MV-4-11 (cell line): ENCODE data around the gene ADISSP.

Source experiments
- DNase-seq: peaks from one replicate; lab custom pipeline; 2025; lab: John Stamatoyannopoulos, UW

Gene ADISSP

GRCh38 chr20:3738111-3739053, 29.2 kb downstream of the ADISSP start:
- DNase-seq, result no peak

GRCh38 chr20:3735768-3736167, 31.8 kb downstream of the ADISSP start:
- no peak for DNase-seq

GRCh38 chr20:3734111-3734843, 33.3 kb downstream of the ADISSP start:
- DNase-seq, result no peak

- no peak for DNase-seq
Observed at GRCh38 chr20:3733119-3733995, 34.2 kb downstream of the ADISSP start.

DNA sequence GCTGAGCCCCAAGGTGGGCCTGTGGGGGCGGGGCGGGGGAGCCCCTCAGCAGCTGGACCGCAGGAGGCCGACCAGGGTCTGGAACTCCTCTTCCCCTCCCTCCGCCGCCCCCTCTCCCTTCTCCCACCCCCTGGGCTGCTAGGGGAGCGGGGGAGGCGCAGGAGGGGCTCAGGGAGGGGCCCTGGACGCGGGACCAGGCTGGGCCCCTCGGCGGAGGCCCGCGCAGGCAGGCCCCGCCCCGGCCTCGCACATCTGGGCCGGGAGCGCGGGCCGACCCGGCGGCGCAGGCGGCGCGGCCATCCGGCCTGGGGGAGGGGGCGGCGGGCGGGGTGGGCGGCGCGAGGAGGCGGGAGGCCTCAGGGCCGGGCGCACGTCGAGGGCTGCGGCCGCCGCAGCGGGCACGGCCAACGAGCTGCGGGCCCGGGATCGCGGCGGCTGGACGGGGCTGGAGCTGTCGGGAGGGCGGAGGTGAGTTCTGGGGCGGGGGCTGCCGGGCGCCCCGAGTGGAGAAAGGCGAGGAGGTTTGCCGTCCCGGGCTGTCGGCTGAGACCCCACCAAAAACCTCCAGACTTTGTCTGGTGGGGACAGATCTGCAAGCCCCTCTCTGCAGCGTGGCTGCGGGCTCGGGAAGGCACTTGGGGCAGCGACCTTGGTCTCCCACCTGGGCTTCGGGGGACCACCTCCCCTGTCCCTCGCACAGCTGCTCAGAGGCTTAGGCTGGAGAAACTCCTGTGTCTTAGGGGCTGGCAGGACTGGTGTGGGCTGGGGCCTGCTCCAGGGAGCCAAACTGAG, 35.0 kb downstream of the ADISSP start, which contains the start of gene HSPA12B:
Gene HSPA12B (plus strand): TSS at position 359 of the 792 bp plus-strand sequence. CDS start 5,990 bp downstream, outside the sequence.
- no peak for DNase-seq

GRCh38 chr20:3731944-3732326, 35.6 kb downstream of the ADISSP start:
- no peak for DNase-seq

DNA sequence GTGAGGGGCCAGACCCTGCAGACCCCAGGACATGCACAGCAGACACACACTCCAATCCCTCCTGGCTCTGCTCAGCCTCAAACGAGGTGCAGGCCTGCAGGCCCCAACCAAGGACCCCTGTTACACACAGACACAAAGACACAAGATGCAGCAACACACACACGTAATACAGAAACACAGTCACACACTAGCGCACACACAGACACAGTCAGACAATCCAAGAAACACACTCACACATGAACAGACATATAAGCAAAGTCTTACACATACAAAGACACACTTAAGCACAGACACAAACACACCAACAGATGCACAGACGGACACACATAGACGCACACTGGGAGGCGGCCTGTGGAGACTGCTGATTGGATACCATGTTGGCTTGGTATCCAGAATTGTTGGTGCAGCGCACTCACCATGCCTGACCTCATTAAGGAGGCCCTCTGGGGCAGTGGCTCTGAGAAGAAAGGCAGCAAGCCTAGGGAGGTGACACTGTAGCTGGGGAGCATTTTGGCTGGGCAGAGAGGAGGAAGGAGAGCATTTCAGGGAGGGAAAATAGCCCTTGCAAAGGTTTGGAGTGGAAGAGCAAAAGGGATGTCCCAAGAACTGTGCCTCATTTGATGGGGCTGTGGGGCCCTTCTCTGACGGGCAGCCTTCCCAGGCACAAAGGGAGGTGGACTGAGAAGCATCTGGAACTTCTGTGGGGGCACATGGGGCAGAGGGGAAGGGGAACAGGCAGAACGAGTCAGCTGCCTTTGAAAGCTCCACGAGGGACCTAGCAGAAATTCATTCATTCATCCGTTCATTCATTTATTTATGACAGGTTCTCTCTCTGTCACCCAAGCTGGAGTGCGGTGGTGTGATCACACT, 36.5 kb downstream of the ADISSP start:
- DNase-seq, result no peak

DNA sequence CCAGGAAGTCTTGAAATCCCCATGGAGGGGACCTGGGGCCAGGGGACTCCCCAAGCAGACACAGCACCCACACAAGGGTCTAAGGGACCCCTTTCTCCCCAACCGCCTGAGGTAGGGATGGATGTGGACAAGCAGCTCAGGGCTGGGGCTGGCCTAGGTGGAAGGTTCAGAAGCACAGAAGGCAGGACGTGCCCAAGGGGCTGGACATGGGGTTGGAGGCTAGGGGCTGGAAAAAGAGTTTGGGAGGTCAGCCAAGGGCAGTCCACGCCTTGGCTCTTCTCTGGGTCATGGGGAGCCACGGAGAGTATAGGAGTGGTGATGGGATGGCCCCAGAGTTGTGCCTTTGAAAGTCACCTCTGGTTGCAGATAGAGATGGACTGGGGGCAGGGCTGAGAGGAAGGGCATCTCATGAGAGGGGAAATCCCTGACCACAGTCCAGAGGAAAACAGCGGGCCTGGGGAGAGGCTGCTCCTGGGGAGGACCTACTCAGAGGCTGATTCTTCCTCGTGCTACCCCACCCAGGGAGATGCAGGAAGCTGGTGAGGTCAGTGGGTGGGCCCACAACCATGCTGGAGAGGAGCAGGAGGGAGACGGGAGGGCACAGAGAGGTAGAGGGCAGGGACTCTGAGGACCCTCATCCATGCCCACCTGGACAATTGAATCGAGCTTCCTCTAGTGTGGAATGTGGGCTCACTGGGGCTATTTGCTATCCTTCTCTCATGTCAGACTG, 37.6 kb downstream of the ADISSP start:
- no peak for DNase-seq

GRCh38 chr20:3729378-3729777, 38.2 kb downstream of the ADISSP start:
- no peak for DNase-seq

GRCh38 chr20:3728876-3729275, 38.7 kb downstream of the ADISSP start:
- DNase-seq, result no peak

DNA sequence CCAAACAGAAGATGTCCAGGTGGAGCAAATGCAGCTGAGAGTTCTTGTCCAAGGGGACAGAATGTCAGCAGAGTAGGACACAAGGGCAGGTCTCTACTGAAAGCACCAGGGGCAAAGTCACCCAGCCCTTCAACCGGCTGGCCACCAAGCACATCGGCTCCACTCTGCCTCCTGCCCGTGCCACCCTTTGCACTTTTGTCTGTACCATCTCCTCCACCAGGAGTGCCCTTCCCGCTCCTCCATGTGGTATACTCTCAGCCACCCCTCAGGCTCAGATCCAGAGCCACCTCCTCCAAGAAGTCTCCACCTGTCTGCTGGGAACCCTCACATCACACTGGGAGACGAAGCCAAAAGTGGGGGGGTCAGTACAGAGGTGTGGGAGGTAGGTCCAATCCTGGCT, 39.2 kb downstream of the ADISSP start:
- no peak for DNase-seq

DNA sequence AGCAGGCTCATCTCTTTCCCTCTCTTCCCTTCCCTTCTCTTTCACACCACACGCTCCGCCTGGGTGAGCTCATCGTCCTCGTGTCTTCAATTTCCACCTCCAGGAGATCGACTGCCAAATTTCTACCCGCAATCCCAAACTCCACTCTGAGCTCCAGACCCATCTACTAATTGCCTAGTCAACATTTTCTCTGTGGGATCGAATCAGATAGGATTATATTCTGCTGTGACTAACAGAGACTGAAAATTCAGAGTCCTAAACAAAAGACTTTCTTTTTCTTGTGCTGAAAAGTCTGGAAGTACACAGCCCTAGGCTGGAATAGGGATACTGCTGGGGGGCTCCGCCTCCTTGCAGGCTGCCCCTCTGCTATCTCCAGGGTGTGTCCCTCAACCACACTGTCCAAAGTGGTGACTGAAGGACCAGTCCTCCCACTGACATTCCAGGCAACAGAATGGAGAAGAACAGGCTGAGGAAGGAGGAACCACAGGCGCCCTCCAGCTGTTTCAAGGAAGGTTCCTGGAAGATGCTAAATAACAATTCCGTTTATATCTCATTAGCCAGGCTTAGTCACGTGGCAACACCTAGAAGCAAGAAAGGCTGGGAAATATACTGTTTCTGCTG, 40.0 kb downstream of the ADISSP start:
- no peak for DNase-seq

- no peak for DNase-seq
Observed at GRCh38 chr20:3724356-3724755, 43.2 kb downstream of the ADISSP start.

GRCh38 chr20:3723284-3723683, 44.3 kb downstream of the ADISSP start:
- no peak for DNase-seq

DNA sequence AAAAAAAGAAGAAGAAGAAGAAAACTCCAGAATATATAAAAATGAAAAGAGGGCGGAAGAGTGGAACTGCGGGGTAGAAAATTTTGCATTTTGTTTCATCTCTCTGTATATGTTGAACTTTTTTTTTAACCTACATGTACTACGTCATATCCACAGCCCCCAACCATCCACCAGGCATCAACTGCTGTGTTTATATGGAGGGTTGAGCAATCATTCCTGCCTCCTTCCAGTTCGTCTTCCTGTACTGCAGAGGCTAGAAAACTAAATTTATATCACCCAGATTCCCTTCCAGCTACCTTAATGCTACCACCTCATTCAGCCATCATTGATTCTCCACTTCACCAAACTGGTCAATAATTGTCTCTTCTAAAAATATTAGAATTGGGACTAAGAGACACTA, 45.6 kb downstream of the ADISSP start:
- DNase-seq, result no peak

- DNase-seq, result no peak
Observed at GRCh38 chr20:3720626-3721025, 46.9 kb downstream of the ADISSP start.

DNA sequence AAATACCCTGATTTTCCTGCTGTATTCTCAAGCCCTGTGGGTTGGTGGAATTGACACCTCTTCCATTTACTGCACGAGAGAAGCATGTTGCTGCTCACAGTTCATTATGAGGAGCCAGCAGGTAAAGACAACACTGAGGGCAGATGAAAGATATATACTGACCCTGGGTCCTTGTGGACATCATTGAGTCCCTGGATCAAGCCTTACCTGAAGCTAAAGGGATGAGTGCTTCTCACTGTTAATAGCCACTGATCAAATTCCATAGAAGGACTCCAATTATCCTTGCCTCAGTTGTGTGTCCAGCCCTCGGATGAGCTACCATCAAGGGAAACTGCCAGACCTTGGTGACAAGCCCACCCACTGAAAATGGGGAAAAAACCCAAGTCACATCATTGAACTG, 47.5 kb downstream of the ADISSP start:
- no peak for DNase-seq

GRCh38 chr20:3719046-3719445, 48.5 kb downstream of the ADISSP start:
- DNase-seq, result no peak

GRCh38 chr20:3716195-3716834, 51.2 kb downstream of the ADISSP start:
- peak; percentile 28 for DNase-seq
